IMR-90 (cell line): ENCODE results near the gene POLRMT. TPM values are rescaled to one million over a fixed set of nuclear protein-coding genes. Genes with fewer than 3 reads are reported as not detected.

Source experiments
- ATAC-seq: fragments of 200-7000 bp; cut with Tn5 transposase; 2 replicates; pipeline ENCODE4 v1.9.1; 2020; ENCODE audit warnings: low read depth, mild to moderate bottlenecking, moderate library complexity
- BruUV-seq: library from RNA; stranded (reverse); fragments of 400-500 nt; replicated peaks from 2 replicates; lab custom pipeline; 2021; lab: Mats Ljungman, UMichigan
- CTCF ChIA-PET: fragments of 300-600 bp; formaldehyde crosslinking; extraction: SDS; loops from one replicate; lab custom pipeline; 2021; ENCODE audit warnings: antibody characterized with exemption; lab: Yijun Ruan, JAX
- POLR2A ChIA-PET: fragments of 300-600 bp; sonication (Branson Sonifier 250); formaldehyde crosslinking; loops from one replicate; lab custom pipeline; 2022; ENCODE audit warnings: antibody characterized with exemption; ENCODE audit not compliant: unreplicated experiment; lab: Charles Lee
- DNase-seq: peaks from one replicate; pipeline ENCODE4 v3.0.0; 2013
- H2AFZ ChIP-seq: replicated peaks from 2 replicates; pipeline ENCODE3; 2013; ENCODE audit warnings: low read length, mild to moderate bottlenecking; ENCODE audit not compliant: poor library complexity
- H2AK5ac ChIP-seq: 2 replicates; pipeline ENCODE4 v1.6.1; 2013; ENCODE audit warnings: low read depth, low read length, inconsistent platforms
- H2AK9ac ChIP-seq: replicated peaks from 2 replicates; pipeline ENCODE3; 2013; ENCODE audit warnings: mild to moderate bottlenecking, low read depth, low read length, moderate library complexity; ENCODE audit not compliant: poor library complexity
- H2BK120ac ChIP-seq: 2 replicates; pipeline ENCODE4 v1.6.1; 2013; ENCODE audit warnings: low read depth, low read length, inconsistent platforms
- H2BK15ac ChIP-seq: 3 replicates; pipeline ENCODE4 v1.6.1; 2013; ENCODE audit warnings: low read depth, low read length, inconsistent platforms
- H2BK20ac ChIP-seq: 2 replicates; pipeline ENCODE4 v1.6.1; 2013; ENCODE audit warnings: low read depth, mild to moderate bottlenecking, inconsistent platforms, low read length, moderate library complexity
- H2BK5ac ChIP-seq: 2 replicates; pipeline ENCODE4 v1.6.1; 2013; ENCODE audit warnings: mild to moderate bottlenecking, low read depth, low read length, inconsistent platforms; ENCODE audit not compliant: poor library complexity, severe bottlenecking
- H3K14ac ChIP-seq: replicated peaks from 2 replicates; pipeline ENCODE4 v1.6.1; 2013; ENCODE audit warnings: low read depth, low read length, inconsistent platforms
- H3K18ac ChIP-seq: 2 replicates; pipeline ENCODE4 v1.6.1; 2013; ENCODE audit warnings: low read depth, low read length, control low read depth
- H3K23ac ChIP-seq: 2 replicates; pipeline ENCODE4 v1.6.1; 2013; ENCODE audit warnings: low read depth, low read length, inconsistent platforms
- H3K27ac ChIP-seq: 2 replicates; pipeline ENCODE4 v1.5.1; 2013; ENCODE audit warnings: mild to moderate bottlenecking, control low read depth, low read length; ENCODE audit not compliant: insufficient read depth
- H3K27me3 ChIP-seq: 2 replicates; pipeline ENCODE4 v1.6.1; 2013; ENCODE audit warnings: low read length; ENCODE audit not compliant: control insufficient read depth, insufficient read depth
- H3K36me3 ChIP-seq: 2 replicates; pipeline ENCODE4 v1.6.1; 2013; ENCODE audit warnings: low read length, mixed read lengths; ENCODE audit not compliant: control insufficient read depth, insufficient read depth
- H3K4ac ChIP-seq: 2 replicates; pipeline ENCODE4 v1.6.1; 2013; ENCODE audit warnings: low read depth, low read length, inconsistent platforms
- H3K4me1 ChIP-seq: 2 replicates; pipeline ENCODE4 v1.6.1; 2013; ENCODE audit warnings: low read length, mixed read lengths; ENCODE audit not compliant: control insufficient read depth, insufficient read depth
- H3K4me2 ChIP-seq: 2 replicates; pipeline ENCODE4 v1.6.1; 2013; ENCODE audit warnings: low read depth, mild to moderate bottlenecking, control low read depth, low read length, moderate library complexity
- H3K4me3 ChIP-seq: 2 replicates; pipeline ENCODE4 v1.5.1; 2013; ENCODE audit warnings: low read depth, mild to moderate bottlenecking, control low read depth, low read length, moderate library complexity; ENCODE audit not compliant: insufficient read depth
- H3K56ac ChIP-seq: 2 replicates; pipeline ENCODE4 v1.6.1; 2013; ENCODE audit warnings: low read length, inconsistent platforms; ENCODE audit not compliant: insufficient read depth; ENCODE audit errors: extremely low read depth
- H3K79me1 ChIP-seq, 2 experiments: 2 replicates each; pipeline ENCODE4 v1.6.1; 2013; ENCODE audit warnings: low read length in 2 of 2, inconsistent platforms in 1 of 2, low read depth in 1 of 2
- H3K9ac ChIP-seq: 2 replicates; pipeline ENCODE4 v1.6.1; 2013; ENCODE audit warnings: low read depth, low read length, control low read depth
- H3K9me1 ChIP-seq: 2 replicates; pipeline ENCODE4 v1.6.1; 2013; ENCODE audit warnings: low read length, inconsistent platforms; ENCODE audit not compliant: insufficient read depth
- H3K9me3 ChIP-seq: 2 replicates; pipeline ENCODE4 v1.6.1; 2013; ENCODE audit warnings: low read length; ENCODE audit not compliant: control insufficient read depth, insufficient read depth
- H4K20me1 ChIP-seq: 2 replicates; pipeline ENCODE4 v1.6.1; 2013; ENCODE audit warnings: low read length, inconsistent platforms; ENCODE audit not compliant: insufficient read depth
- H4K5ac ChIP-seq: 2 replicates; pipeline ENCODE4 v1.6.1; 2013; ENCODE audit warnings: mild to moderate bottlenecking, low read depth, low read length, control low read depth
- H4K8ac ChIP-seq, 2 experiments: 2 replicates each; pipeline ENCODE4 v1.6.1; 2013; ENCODE audit warnings: low read depth in 2 of 2, low read length in 2 of 2, control low read depth in 1 of 2, inconsistent platforms in 1 of 2
- H4K91ac ChIP-seq: 2 replicates; pipeline ENCODE4 v1.6.1; 2013; ENCODE audit warnings: low read depth, low read length, inconsistent platforms; ENCODE audit not compliant: insufficient read depth
- CTCF ChIP-seq: conservative IDR thresholded peaks from 2 replicates; pipeline ENCODE4 v1.5.1; 2012; ENCODE audit warnings: mild to moderate bottlenecking, low read depth, low read length, improper control_type of control experiment
- MAZ ChIP-seq: IDR thresholded peaks from 2 replicates; pipeline ENCODE4 v1.6.1; 2012; ENCODE audit warnings: low read depth, mild to moderate bottlenecking, low read length, improper control_type of control experiment, moderate library complexity, borderline replicate concordance
- WGBS, 2 experiments: methylation state at CpG; one replicate each; pipeline versions ENCODE4 v1.1.5 to v1.1.7; 2013; ENCODE audit warnings: missing lambda C conversion rate in 2 of 2; ENCODE audit not compliant: insufficient read length in 1 of 2; ENCODE audit errors: extremely low coverage in 2 of 2; 5-methylcytosine and 5-hydroxymethylcytosine counted together
- dilution Hi-C: fragments of 300-500 bp; cut with HindIII; formaldehyde crosslinking; loops from one replicate; pipeline ENCODE4 v1.14.3; 2018; ENCODE audit warnings: low sequenced_read_pairs; ENCODE audit not compliant: unreplicated experiment
- in situ Hi-C: fragments of 300-500 bp; cut with MboI; formaldehyde crosslinking; loops from 3 replicates; pipeline ENCODE4 v1.14.3; 2019; ENCODE audit warnings: low sequenced_read_pairs, inconsistent platforms, mixed read lengths
- intact Hi-C: fragments of 100-400 bp; cut with micrococcal nuclease; formaldehyde crosslinking; loops from 2 replicates; pipeline ENCODE4 v1.10.0; 2022
- polyA plus RNA-seq, 3 experiments: library from polyadenylated mRNA; depleted of rRNA; stranded (reverse); fragments of >200 nt; gene quantifications; 2 replicates each; pipeline ENCODE4 v1.2.3, GENCODE V29; 2012; ENCODE audit warnings: low replicate concordance in 1 of 3
- total RNA-seq: library from RNA; depleted of rRNA; stranded (reverse); fragments of >200 nt; gene quantifications from 2 replicates; pipeline ENCODE4 v1.2.3, GENCODE V29; 2012

The POLRMT gene
- total and polyA plus RNA-seq, 2 of the 4 experiments (the other 2 are of a cell fraction), result 9.9 to 29.6 TPM

DNA sequence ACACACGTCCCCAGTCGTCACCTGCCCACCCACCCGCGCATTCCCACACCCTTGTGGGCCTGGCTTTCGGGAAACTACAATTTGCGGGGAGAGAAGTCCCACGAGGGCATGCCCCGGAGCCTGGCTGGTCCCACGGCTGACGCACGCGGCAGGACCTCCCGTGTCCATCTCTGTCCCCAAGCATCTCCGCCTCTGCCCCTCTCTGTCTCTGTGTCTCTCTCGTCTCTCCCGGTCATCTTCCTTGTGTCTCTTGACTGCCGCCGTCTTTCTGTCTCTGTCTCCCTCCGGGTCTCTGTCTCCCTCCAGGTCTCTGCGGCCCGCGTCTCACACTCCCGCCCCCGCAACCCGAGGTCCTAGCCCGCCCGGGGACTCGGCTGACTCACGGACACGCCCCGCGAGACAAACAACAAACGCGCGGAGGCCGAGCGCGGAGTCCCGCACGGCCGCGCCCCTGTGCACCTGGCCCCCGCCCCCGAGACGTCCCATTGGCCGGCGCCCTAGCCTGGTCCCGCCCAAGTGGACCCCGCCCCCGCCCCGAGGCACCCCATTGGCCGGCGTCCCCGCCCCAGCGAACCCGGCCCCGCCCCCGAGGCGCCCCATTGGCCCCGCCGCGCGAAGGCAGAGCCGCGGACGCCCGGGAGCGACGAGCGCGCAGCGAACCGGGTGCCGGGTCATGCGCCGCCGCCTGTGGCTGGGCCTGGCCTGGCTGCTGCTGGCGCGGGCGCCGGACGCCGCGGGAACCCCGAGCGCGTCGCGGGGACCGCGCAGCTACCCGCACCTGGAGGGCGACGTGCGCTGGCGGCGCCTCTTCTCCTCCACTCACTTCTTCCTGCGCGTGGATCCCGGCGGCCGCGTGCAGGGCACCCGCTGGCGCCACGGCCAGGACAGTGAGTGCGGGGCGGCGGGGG is 6.2 kb upstream of the POLRMT start, which contains the start of gene FGF22:
FGF22 (plus strand) TSS at position 627 of the 908 bp plus-strand sequence; CDS start at position 674, 47 bp downstream.
- no TSS peak for BruUV-seq
- no peak within 1 kb of the TSS for H3K14ac ChIP-seq
- ChIA-PET CTCF (no interaction called here), POLR2A (no interaction called here)
- TF ChIP-seq MAZ (peak; percentile 53; the same call in 1 of the 2 replicates), CTCF (no peak)
- H3K9me3 ChIP-seq, result no peaks in the 10 kb centered on the region
- no peak within 1 kb of the TSS for H3K27ac ChIP-seq
- no peak within 1 kb of the TSS for H2BK5ac ChIP-seq
- no peak within 1 kb of the TSS for H3K56ac ChIP-seq
- peaks cover 4% of the 10 kb centered on the region; the same call in 1 of the 2 replicates for H3K36me3 ChIP-seq
- no peak within 1 kb of the TSS for H2BK120ac ChIP-seq
- peaks cover 3% of the 10 kb centered on the region for H3K4me1 ChIP-seq
- H2AFZ ChIP-seq, result peak within 1 kb of the TSS; percentile 85
- H3K9me1 ChIP-seq, result no peaks in the 10 kb centered on the region
- ATAC-seq, result peak; percentile 98
- peak within 1 kb of the TSS; percentile 25; the same call in 1 of the 2 replicates for H3K9ac ChIP-seq
- dilution Hi-C loops, result no loop called here
- in situ Hi-C loops, result no loop called here
- H4K20me1 ChIP-seq, result no peaks in the 10 kb centered on the region
- H3K4ac ChIP-seq, result no peak within 1 kb of the TSS; the same call in 1 of the 2 replicates
- DNase-seq, result peak; percentile 74
- 13% methylated on average over 46 of the region's 109 CpGs; no CpG with 5 or more reads in 1 of the 2 experiments for WGBS, 2 experiments
- no peak within 1 kb of the TSS for H2BK15ac ChIP-seq
- peak within 1 kb of the TSS in 1 of 2 experiments; percentile 53; a peak in 2 of 4 replicates for H4K8ac ChIP-seq
- H2AK5ac ChIP-seq, result peak within 1 kb of the TSS; percentile 7
- peak within 1 kb of the TSS; percentile 60 for H2AK9ac ChIP-seq
- no peak within 1 kb of the TSS for H4K5ac ChIP-seq
- H3K4me2 ChIP-seq, result peak within 1 kb of the TSS; percentile 92
- peaks cover 0 to 1% of the 10 kb centered on the region in 2 experiments; a peak in 1 of 4 replicates for H3K79me1 ChIP-seq
- H3K23ac ChIP-seq, result no peak within 1 kb of the TSS
- H2BK20ac ChIP-seq, result no peak within 1 kb of the TSS
- peak within 1 kb of the TSS; percentile 49 for H3K4me3 ChIP-seq
- no peaks in the 10 kb centered on the region for H3K27me3 ChIP-seq
- intact Hi-C loops, result no loop called here
- H3K18ac ChIP-seq, result no peak within 1 kb of the TSS
- H4K91ac ChIP-seq, result no peak within 1 kb of the TSS; the same call in 1 of the 2 replicates
